Measurements from ENCODE around the gene CHD8. TPM values are rescaled to one million over a fixed set of nuclear protein-coding genes. Genes with fewer than 3 reads are reported as not detected.

CHD8 gene
- total and polyA plus RNA-seq, 2 donors (not counting 3 experiments of a cell fraction or from before 2014, with no cell fraction given), result 52.3 to 94.3 TPM

DNA sequence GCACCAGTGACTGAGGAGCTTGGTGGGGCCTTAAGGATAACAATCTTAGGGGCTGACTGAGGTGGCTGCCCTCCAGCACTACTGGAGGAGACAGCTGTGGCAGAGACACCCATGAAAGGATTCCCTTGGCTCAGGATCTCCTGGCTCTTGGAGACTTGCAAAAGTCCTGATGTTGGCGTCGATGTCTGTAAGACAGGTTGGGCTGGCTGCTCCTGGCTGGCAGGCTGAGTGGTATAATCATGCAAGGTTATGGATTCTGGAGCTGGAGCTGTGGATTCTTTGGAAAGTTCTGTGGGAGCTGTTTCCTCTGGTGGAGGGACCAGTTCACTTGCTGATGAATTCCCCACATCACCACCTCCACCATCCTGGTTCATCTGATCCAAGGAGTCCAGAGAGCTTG lies 24.8 kb downstream of the CHD8 start:
- Histone ChIP-seq H3K27me3 (ENCODE audit: control insufficient read depth in 2 of 2, insufficient read depth in 2 of 2, low read length in 2 of 2) (no peaks in the 10 kb centered on the region), H3K79me2 (ENCODE audit: control insufficient read depth, insufficient read depth, low read length) (peaks cover 59% of the 10 kb centered on the region), H3K36me3 (ENCODE audit: control insufficient read depth in 2 of 2, extremely low read depth in 1 of 2, insufficient read depth in 2 of 2, low read length in 2 of 2) (peaks cover 17 to 30% of the 10 kb centered on the region in 2 experiments), H3K4me2 (ENCODE audit: insufficient read depth, low read length) (no peak overlapping the region), H3K9me3 (replicated peaks; ENCODE audit: control insufficient read depth, insufficient read depth, low read length) (no peaks in the 10 kb centered on the region), H3K27ac (ENCODE audit: insufficient read depth, low read depth, low read length) (no peak overlapping the region), H3K9ac (replicated peaks; ENCODE audit: extremely low read depth, insufficient read depth, low read length) (no peak overlapping the region), H3K9me1 (replicated peaks; ENCODE audit: control insufficient read depth, extremely low read depth, insufficient read depth, low read length) (peaks cover 6% of the 10 kb centered on the region), H4K20me1 (replicated peaks; ENCODE audit: control insufficient read depth, extremely low read depth, insufficient read depth, low read length) (no peaks in the 10 kb centered on the region), H2AFZ (ENCODE audit: low read depth, low read length) (no peak overlapping the region), H3K4me1 (ENCODE audit: control insufficient read depth, extremely low read depth, insufficient read depth, low read length) (peaks cover 6% of the 10 kb centered on the region), H3K4me3 (replicated peaks in 1 of 3; ENCODE audit: insufficient read depth in 1 of 3, low read depth in 1 of 3, low read length in 3 of 3) (no peak overlapping the region)
- no peak for DNase-seq (ENCODE audit: low read depth, low spot score)
- dilution Hi-C loops (cut with MboI; ENCODE audit: extremely low pct_ligation_motif_present, low sequenced_read_pairs) (no loop called here), intact Hi-C loops (cut with micrococcal nuclease) (no loop called here)
- TSS peak; percentile 5 for BruUV-seq (replicated peaks)
- TF ChIP-seq, protein P1, sequence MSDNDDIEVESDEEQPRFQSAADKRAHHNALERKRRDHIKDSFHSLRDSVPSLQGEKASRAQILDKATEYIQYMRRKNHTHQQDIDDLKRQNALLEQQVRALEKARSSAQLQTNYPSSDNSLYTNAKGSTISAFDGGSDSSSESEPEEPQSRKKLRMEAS (IDR thresholded peaks at IDR 0.05; ENCODE audit: insufficient read depth, insufficient read length), result no peak
- TF ChIP-seq POLR2AphosphoS5 (IDR thresholded peaks at IDR 0.05; ENCODE audit: insufficient read depth, low read depth, low read length) (no peak), MYC (IDR thresholded peaks at IDR 0.05; ENCODE audit: low read depth, low read length) (no peak), FOS (IDR thresholded peaks at IDR 0.05; ENCODE audit: borderline replicate concordance, insufficient read depth, low read length) (no peak), JUN (IDR thresholded peaks at IDR 0.05; ENCODE audit: borderline replicate concordance, insufficient read depth, insufficient read length, low read depth) (no peak), POLR2A (IDR thresholded peaks at IDR 0.05; ENCODE audit: low read depth, low read length) (no peak), EZH2 (IDR thresholded peaks at IDR 0.05; ENCODE audit: borderline replicate concordance, low read depth, low read length, severe bottlenecking) (no peak)
- no peak for FAIRE-seq
- ChIA-PET POLR2A (no interaction called here), CTCF (interaction anchor here (1.0 to 1.4 kb wide), 3 partner anchors 25 to 67 kb away, joined by 3 to 4 read pairs (median 4); partner anchors contain the start of genes CHD8 and RAB2B)

DNA sequence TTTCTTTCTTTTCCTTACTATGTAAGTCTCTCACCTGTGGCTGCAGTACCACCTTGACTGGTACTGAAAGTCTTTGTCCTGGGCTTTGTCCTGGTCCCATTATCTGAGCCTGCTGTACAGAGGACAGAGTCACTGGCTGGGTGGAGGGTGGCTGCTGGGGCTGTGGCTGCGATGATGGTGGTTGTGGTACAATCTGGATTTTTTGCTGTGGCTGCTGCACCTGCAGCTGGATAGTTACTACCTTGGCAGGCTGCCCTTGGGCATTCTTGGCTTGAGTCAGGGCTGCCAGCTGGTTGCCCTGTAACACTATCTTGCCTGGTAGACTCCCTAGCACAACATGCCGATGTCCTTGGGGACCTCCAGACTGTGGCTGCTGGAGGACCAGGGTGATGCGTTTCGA lies 27.0 kb downstream of the CHD8 start:
- DNase-seq (ENCODE audit: low read depth, low spot score) (no peak), FAIRE-seq (no peak)
- Histone ChIP-seq H3K9me1 (replicated peaks; ENCODE audit: control insufficient read depth, extremely low read depth, insufficient read depth, low read length) (no peaks in the 10 kb centered on the region), H3K9me3 (replicated peaks; ENCODE audit: control insufficient read depth, insufficient read depth, low read length) (no peaks in the 10 kb centered on the region), H3K4me2 (ENCODE audit: insufficient read depth, low read length) (no peak overlapping the region), H3K4me3 (replicated peaks in 1 of 3; ENCODE audit: insufficient read depth in 1 of 3, low read depth in 1 of 3, low read length in 3 of 3) (no peak overlapping the region), H3K79me2 (ENCODE audit: control insufficient read depth, insufficient read depth, low read length) (peaks cover 40% of the 10 kb centered on the region), H3K36me3 (ENCODE audit: control insufficient read depth in 2 of 2, extremely low read depth in 1 of 2, insufficient read depth in 2 of 2, low read length in 2 of 2) (peaks cover 22 to 38% of the 10 kb centered on the region in 2 experiments), H4K20me1 (replicated peaks; ENCODE audit: control insufficient read depth, extremely low read depth, insufficient read depth, low read length) (no peaks in the 10 kb centered on the region), H3K9ac (replicated peaks; ENCODE audit: extremely low read depth, insufficient read depth, low read length) (no peak overlapping the region), H3K27ac (ENCODE audit: insufficient read depth, low read depth, low read length) (no peak overlapping the region), H3K4me1 (ENCODE audit: control insufficient read depth, extremely low read depth, insufficient read depth, low read length) (no peaks in the 10 kb centered on the region), H3K27me3 (ENCODE audit: control insufficient read depth in 2 of 2, insufficient read depth in 2 of 2, low read length in 2 of 2) (no peaks in the 10 kb centered on the region), H2AFZ (ENCODE audit: low read depth, low read length) (no peak overlapping the region)
- ChIA-PET POLR2A (no interaction called here), CTCF (no interaction called here)
- no TSS peak for BruUV-seq (replicated peaks)
- dilution Hi-C loops (cut with MboI; ENCODE audit: extremely low pct_ligation_motif_present, low sequenced_read_pairs) (no loop called here), intact Hi-C loops (cut with micrococcal nuclease) (no loop called here)
- no peak for TF ChIP-seq POLR2A (IDR thresholded peaks at IDR 0.05; ENCODE audit: low read depth, low read length)
- no peak for TF ChIP-seq GATA2 (IDR thresholded peaks at IDR 0.05; ENCODE audit: insufficient read depth, insufficient read length, low read depth, low read length)
- TF ChIP-seq JUN (IDR thresholded peaks at IDR 0.05; ENCODE audit: borderline replicate concordance, insufficient read depth, insufficient read length, low read depth), result no peak
- TF ChIP-seq, protein P2, sequence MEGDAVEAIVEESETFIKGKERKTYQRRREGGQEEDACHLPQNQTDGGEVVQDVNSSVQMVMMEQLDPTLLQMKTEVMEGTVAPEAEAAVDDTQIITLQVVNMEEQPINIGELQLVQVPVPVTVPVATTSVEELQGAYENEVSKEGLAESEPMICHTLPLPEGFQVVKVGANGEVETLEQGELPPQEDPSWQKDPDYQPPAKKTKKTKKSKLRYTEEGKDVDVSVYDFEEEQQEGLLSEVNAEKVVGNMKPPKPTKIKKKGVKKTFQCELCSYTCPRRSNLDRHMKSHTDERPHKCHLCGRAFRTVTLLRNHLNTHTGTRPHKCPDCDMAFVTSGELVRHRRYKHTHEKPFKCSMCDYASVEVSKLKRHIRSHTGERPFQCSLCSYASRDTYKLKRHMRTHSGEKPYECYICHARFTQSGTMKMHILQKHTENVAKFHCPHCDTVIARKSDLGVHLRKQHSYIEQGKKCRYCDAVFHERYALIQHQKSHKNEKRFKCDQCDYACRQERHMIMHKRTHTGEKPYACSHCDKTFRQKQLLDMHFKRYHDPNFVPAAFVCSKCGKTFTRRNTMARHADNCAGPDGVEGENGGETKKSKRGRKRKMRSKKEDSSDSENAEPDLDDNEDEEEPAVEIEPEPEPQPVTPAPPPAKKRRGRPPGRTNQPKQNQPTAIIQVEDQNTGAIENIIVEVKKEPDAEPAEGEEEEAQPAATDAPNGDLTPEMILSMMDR (IDR thresholded peaks at IDR 0.05; ENCODE audit: extremely low read depth in 1 of 2, insufficient read depth in 1 of 2, low read depth in 1 of 2, low read length in 2 of 2), result no peak
- no peak for TF ChIP-seq FOS (IDR thresholded peaks at IDR 0.05; ENCODE audit: borderline replicate concordance, insufficient read depth, low read length)
- no peak for TF ChIP-seq POLR2AphosphoS5 (IDR thresholded peaks at IDR 0.05; ENCODE audit: insufficient read depth, low read depth, low read length)
- TF ChIP-seq, protein P1 (IDR thresholded peaks at IDR 0.05; ENCODE audit: insufficient read depth, insufficient read length), result no peak
- no peak for TF ChIP-seq MYC (IDR thresholded peaks at IDR 0.05; ENCODE audit: low read depth, low read length)
- TF ChIP-seq EZH2 (IDR thresholded peaks at IDR 0.05; ENCODE audit: borderline replicate concordance, low read depth, low read length, severe bottlenecking), result no peak

Measured in endothelial cell of umbilical vein (primary cell).